AG09319 (cell line): ENCODE results near the gene PIGQ.
A peak's percentile ranks its signal among the peaks of the same experiment; 100 is the strongest.

Experiments used
- DNase-seq: peaks from one replicate; pipeline ENCODE4 v3.0.0-alpha.2; 2010; ENCODE audit warnings: low read depth; ENCODE audit errors: extremely low read depth
- TF ChIP-seq, protein P1 (sequence below): IDR thresholded peaks from 2 replicates; pipeline ENCODE4 v1.5.1; 2011; ENCODE audit warnings: low read depth, mild to moderate bottlenecking, inconsistent platforms, low read length, moderate library complexity

Gene PIGQ

DNA sequence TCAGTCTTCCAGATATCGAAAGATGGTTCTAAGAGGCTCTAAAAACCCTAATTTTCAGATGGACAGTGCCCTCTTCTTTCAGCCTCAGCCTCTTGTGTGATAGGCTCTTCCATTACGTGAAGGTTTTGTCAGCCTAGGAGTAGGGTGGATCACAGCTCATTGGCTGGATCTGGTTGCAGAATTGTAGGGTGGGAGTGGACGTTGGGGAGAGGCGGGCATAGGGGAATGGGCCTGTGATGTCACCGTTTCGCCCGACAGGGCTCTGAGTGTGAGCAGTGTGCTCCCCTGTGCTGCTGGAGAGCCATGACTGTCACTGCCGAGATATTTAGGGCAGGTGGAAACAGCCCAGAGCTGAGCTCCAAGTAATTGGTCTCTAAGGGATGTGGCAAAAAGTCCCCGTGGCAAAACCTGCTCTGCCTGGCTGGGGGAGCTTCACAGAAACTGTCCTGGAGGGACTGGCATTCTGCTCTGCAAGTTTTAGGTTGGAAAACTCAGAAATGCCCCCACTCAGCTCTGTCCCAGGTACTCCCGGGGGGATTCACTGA lies 54.8 kb downstream of the PIGQ start:
- DNase-seq: no peak
- TF ChIP-seq, protein P1, sequence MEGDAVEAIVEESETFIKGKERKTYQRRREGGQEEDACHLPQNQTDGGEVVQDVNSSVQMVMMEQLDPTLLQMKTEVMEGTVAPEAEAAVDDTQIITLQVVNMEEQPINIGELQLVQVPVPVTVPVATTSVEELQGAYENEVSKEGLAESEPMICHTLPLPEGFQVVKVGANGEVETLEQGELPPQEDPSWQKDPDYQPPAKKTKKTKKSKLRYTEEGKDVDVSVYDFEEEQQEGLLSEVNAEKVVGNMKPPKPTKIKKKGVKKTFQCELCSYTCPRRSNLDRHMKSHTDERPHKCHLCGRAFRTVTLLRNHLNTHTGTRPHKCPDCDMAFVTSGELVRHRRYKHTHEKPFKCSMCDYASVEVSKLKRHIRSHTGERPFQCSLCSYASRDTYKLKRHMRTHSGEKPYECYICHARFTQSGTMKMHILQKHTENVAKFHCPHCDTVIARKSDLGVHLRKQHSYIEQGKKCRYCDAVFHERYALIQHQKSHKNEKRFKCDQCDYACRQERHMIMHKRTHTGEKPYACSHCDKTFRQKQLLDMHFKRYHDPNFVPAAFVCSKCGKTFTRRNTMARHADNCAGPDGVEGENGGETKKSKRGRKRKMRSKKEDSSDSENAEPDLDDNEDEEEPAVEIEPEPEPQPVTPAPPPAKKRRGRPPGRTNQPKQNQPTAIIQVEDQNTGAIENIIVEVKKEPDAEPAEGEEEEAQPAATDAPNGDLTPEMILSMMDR: no peak

DNA sequence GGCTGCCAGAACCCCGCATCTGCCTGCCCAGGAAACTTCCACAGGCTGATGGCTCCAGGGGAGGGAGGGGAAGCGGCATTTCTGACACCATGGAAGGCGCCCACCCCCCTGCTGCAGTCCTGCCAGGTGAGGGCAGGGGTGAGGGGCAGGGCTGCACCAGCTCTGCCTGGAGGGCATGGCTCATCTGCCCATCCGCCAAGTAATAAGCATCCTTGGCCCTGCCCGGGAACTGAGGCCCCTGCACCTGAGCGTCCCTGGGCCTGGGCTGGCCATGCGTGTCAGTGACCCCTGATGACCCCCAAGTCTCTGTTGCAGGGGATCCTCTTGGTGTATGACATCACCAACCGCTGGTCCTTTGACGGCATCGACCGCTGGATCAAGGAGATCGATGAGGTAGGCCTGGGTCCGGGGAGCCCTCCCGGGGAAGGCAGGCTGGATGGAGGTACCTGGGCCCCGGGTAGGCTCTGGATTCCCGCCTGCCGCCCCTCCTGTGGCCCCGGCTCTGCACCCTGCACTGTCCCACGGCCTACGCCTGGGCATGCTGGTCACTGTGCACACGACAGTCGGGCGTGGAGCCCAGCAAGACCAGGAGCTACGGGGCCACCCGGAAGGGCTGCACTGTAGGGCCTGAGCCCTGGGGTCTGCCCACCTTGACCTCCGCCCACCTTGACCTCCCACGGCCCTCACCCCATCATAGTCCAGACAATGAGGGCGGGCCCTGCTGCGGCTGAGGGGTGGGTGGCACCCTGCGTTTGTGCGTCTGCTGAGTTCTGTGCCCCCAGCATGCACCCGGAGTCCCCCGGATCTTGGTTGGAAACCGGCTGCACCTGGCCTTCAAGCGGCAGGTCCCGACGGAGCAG lies 55.6 kb downstream of the PIGQ start:
- TF ChIP-seq, protein P1: no peak
- no peak for DNase-seq

DNA sequence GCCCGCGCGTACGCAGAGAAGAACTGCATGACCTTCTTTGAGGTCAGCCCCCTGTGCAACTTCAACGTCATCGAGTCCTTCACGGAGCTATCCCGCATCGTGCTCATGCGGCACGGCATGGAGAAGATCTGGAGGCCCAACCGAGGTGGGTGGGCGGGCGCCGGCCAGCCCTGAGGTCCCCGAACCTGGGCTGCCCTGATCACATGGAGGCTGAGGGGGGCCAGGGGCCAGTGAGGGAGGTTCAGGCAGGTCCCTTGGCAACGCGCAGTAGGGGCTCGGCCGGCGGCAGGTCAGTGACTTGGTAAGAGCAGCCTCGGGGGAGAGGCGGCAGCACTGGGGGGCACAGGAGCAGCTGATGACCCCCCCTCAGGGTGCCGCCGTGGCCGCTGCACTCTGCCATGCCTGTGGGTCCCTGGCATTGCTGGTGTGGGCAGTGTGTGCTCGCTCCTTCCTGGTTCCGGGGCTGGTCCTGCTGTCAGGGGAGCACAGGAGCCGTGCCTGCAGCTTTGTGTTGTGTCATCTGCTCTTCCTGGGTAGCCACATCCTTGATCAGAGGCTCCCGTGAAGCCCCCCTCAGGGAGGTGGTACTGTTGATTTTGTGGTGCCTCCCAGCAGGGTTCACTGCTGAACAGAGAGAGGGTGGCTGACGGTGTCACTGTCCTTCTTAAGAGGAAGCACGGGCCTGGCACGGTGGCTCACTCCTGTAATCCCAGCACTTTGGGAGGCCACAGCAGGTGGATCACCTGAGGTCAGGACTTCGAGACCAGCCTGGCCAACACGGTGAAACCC lies 56.4 kb downstream of the PIGQ start:
- no peak for DNase-seq

DNA sequence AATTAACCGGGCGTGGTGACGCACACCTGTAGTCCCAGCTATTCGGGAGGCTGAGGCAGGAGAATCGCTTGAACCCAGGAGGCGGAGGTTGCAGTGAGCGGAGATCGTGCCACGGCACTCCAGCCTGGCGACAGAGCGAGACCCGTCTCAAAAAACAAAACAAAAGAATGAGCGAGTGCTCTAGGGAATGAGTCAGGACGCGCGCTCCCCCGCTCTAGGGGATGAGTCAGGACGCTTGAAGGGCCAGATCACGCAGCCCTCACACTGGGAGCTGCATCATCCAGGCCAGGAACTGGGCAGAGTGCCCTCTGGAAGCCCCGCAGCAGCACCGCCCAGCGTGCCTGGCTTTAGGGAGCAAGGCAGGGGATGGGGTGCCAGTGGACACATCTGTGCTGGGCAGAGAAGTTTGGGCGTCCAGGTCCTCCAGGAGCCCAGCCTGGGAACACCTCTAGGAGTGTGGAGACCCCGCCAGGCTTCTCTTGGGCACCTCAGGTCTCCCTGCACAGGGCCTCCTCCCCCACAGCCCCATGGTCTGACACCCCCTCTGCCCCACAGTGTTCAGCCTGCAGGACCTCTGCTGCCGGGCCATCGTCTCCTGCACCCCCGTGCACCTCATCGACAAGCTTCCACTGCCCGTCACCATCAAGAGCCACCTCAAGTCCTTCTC lies 57.2 kb downstream of the PIGQ start:
- peak; percentile 89 for DNase-seq
- TF ChIP-seq, protein P1: no peak

More for the DNA sequence above, 56.4 kb downstream of the PIGQ start:
- TF ChIP-seq, protein P1: no peak

DNA sequence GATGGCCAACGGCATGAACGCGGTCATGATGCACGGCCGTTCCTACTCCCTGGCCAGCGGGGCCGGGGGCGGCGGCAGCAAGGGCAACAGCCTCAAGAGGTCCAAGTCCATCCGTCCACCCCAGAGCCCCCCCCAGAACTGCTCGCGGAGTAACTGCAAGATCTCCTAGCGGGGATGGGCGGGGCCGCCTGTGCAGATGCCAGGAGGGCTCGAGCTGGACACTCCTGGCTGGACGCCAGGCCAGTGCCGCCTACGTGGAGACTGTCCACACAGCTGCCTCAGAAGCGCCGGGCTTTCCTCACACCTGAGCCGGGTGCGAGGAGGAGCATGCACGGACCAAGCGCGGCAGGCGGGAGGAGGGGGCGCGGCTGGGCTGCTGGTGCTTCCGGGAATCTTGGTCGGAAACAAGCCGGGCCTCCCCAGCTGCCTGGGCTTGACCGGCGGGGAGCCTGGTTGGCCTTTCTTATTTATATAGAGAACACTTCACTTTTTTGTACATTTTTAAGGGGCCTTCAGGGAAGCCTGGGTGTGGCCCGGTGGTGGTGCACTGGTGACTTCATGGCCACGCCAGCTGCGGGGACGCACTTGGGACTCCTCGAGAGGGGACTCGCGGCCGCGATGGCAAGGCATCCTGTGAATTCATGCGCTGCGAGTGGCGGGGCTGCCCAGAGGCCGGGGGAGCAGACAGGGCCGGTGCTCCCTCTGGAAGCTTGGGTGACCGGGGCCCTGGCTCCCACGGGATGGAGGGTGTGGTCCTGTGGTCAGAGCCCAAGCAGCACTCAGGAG lies 57.9 kb downstream of the PIGQ start:
- no peak for DNase-seq
- TF ChIP-seq, protein P1: no peak

DNA sequence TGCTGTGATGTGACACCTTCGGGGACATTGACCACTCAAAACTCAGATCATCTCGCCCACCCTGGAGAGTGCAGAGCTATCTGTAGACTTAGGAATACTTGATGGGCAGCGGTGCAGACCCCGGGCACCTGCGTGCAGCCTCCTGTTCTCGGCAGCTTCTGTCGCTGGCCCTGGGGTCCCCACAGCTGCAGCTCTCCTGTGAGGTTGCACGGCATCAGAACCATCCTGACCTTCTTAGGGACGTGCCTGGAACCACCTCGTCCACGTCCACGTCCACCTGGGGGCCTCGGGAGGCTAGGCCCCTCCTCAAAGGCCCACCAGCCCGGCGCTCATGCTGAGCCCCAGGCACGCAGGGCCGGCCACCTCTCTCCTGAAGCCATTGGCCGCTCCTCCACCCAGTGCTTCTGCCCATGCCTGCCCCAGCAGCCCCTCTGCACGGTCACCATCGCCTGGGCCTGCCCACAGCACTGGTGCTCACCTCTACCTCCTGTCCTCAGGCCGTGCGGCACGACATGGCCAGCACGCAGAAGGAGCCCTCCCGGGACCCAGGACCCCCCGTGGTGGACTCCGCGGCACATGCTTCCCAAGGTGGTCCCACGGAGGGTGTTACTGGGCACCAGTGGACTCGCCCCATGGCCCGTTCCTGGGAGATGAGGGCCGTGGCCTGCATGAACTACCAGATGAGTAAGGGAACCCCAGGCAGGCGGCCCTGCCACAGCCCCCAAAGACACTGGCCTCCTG lies 58.7 kb downstream of the PIGQ start:
- TF ChIP-seq, protein P1: no peak
- no peak for DNase-seq
